Stomach smooth muscle (tissue), 2 donors: ENCODE data around the gene CCDC85C.

Experiments
- H3K27ac ChIP-seq: one replicate; pipeline ENCODE4 v1.7.0; 2013; ENCODE audit warnings: mild to moderate bottlenecking, low read length, inconsistent platforms
- H3K27me3 ChIP-seq, 2 donors: one replicate each; pipeline ENCODE4 v1.7.0; 2013; ENCODE audit warnings: low read length in 2 of 2; ENCODE audit not compliant: insufficient read depth in 2 of 2, control insufficient read depth in 1 of 2
- H3K36me3 ChIP-seq, 2 donors: one replicate each; pipeline ENCODE4 v1.7.0; 2013; ENCODE audit warnings: low read length in 2 of 2; ENCODE audit not compliant: control insufficient read depth in 2 of 2, insufficient read depth in 2 of 2
- H3K4me1 ChIP-seq: one replicate; pipeline ENCODE4 v1.7.0; 2013; ENCODE audit warnings: low read length; ENCODE audit not compliant: control insufficient read depth, insufficient read depth
- H3K4me3 ChIP-seq, 2 donors: one replicate each; pipeline ENCODE4 v1.7.0; 2013; ENCODE audit warnings: low read length in 2 of 2
- H3K9ac ChIP-seq, 2 donors: one replicate each; pipeline ENCODE4 v1.7.0; 2013; ENCODE audit warnings: low read length in 2 of 2, mild to moderate bottlenecking in 1 of 2
- H3K9me3 ChIP-seq, 2 donors: one replicate each; pipeline ENCODE4 v1.7.0; 2013; ENCODE audit warnings: low read length in 2 of 2; ENCODE audit not compliant: control insufficient read depth in 2 of 2
- donor health status: healthy.
- donor health status: Pancreatic carcinoma.

The CCDC85C gene

GRCh38 chr14:99570544-99571302 lies 33.3 kb downstream of the CCDC85C start:
- H3K4me1 ChIP-seq = peaks cover 99% of the 10 kb centered on the region
- H3K9ac ChIP-seq = peak overlapping the region; percentile 30 to 47
- H3K27me3 ChIP-seq = no peaks in the 10 kb centered on the region
- H3K27ac ChIP-seq = peak overlapping the region; percentile 94
- no peaks in the 10 kb centered on the region for H3K36me3 ChIP-seq
- H3K4me3 ChIP-seq = no peak overlapping the region
- no peaks in the 10 kb centered on the region for H3K9me3 ChIP-seq

GRCh38 chr14:99569725-99570543 lies 34.1 kb downstream of the CCDC85C start:
- Histone ChIP-seq H3K4me1 (peaks cover 99% of the 10 kb centered on the region), H3K36me3 (no peaks in the 10 kb centered on the region), H3K27ac (peak overlapping the region; percentile 94), H3K27me3 (no peaks in the 10 kb centered on the region), H3K9ac (peak overlapping the region; percentile 30 to 47), H3K9me3 (no peaks in the 10 kb centered on the region), H3K4me3 (peak overlapping the region in 1 of 2 donors; percentile 8)

GRCh38 chr14:99568567-99569560 lies 35.1 kb downstream of the CCDC85C start:
- peak overlapping the region; percentile 94 for H3K27ac ChIP-seq
- H3K9ac ChIP-seq = peak overlapping the region in 1 of 2 donors; percentile 13
- H3K36me3 ChIP-seq = no peaks in the 10 kb centered on the region
- peaks cover 99% of the 10 kb centered on the region for H3K4me1 ChIP-seq
- H3K9me3 ChIP-seq = no peaks in the 10 kb centered on the region
- no peaks in the 10 kb centered on the region for H3K27me3 ChIP-seq
- H3K4me3 ChIP-seq = peak overlapping the region in 1 of 2 donors; percentile 15

- H3K9me3 ChIP-seq = no peaks in the 10 kb centered on the region
- no peaks in the 10 kb centered on the region for H3K27me3 ChIP-seq
- no peaks in the 10 kb centered on the region for H3K36me3 ChIP-seq
- peak overlapping the region; percentile 94 for H3K27ac ChIP-seq
- H3K9ac ChIP-seq = peak overlapping the region in 1 of 2 donors; percentile 13
- H3K4me1 ChIP-seq = peaks cover 99% of the 10 kb centered on the region
- H3K4me3 ChIP-seq = peak overlapping the region in 1 of 2 donors; percentile 54
Observed at GRCh38 chr14:99566390-99567354, 37.3 kb downstream of the CCDC85C start.

- peak overlapping the region; percentile 94 for H3K27ac ChIP-seq
- H3K4me1 ChIP-seq = peaks cover 99% of the 10 kb centered on the region
- no peaks in the 10 kb centered on the region for H3K36me3 ChIP-seq
- no peaks in the 10 kb centered on the region for H3K27me3 ChIP-seq
- H3K9ac ChIP-seq = peak overlapping the region in 1 of 2 donors; percentile 13
- peak overlapping the region in 1 of 2 donors; percentile 54 for H3K4me3 ChIP-seq
- H3K9me3 ChIP-seq = no peaks in the 10 kb centered on the region
Observed at GRCh38 chr14:99566009-99566389, 38.0 kb downstream of the CCDC85C start.

GRCh38 chr14:99565383-99565782 lies 38.6 kb downstream of the CCDC85C start:
- Histone ChIP-seq H3K36me3 (no peaks in the 10 kb centered on the region), H3K9ac (peak overlapping the region in 1 of 2 donors; percentile 29), H3K9me3 (no peaks in the 10 kb centered on the region), H3K4me3 (peak overlapping the region; percentile 13 to 49), H3K27ac (peak overlapping the region; percentile 94), H3K27me3 (no peaks in the 10 kb centered on the region), H3K4me1 (peaks cover 99% of the 10 kb centered on the region)

- Histone ChIP-seq H3K9me3 (no peaks in the 10 kb centered on the region), H3K4me3 (peak overlapping the region; percentile 13 to 49), H3K27ac (peak overlapping the region; percentile 94), H3K9ac (peak overlapping the region; percentile 29 to 57), H3K27me3 (no peaks in the 10 kb centered on the region), H3K4me1 (peaks cover 99% of the 10 kb centered on the region), H3K36me3 (no peaks in the 10 kb centered on the region)
Observed at GRCh38 chr14:99564926-99565259, 39.1 kb downstream of the CCDC85C start.

GRCh38 chr14:99564256-99564925 lies 39.6 kb downstream of the CCDC85C start:
- Histone ChIP-seq H3K27ac (peak overlapping the region; percentile 94), H3K4me3 (peak overlapping the region; percentile 13 to 49), H3K4me1 (peaks cover 99% of the 10 kb centered on the region), H3K36me3 (no peaks in the 10 kb centered on the region), H3K9ac (peak overlapping the region; percentile 47 to 57), H3K9me3 (no peaks in the 10 kb centered on the region), H3K27me3 (no peaks in the 10 kb centered on the region)

- Histone ChIP-seq H3K4me1 (peaks cover 99% of the 10 kb centered on the region), H3K27me3 (no peaks in the 10 kb centered on the region), H3K36me3 (no peaks in the 10 kb centered on the region), H3K9me3 (no peaks in the 10 kb centered on the region), H3K4me3 (peak overlapping the region in 1 of 2 donors; percentile 49), H3K9ac (peak overlapping the region; percentile 21 to 57), H3K27ac (peak overlapping the region; percentile 94)
Observed at GRCh38 chr14:99563749-99564129, 40.3 kb downstream of the CCDC85C start.
